ENCODE measurements around the gene GCN1.

GCN1 gene

GRCh38 chr12:120230326-120230973, 35.9 kb upstream of the GCN1 start:
- DNase-seq (ENCODE audit: low read depth, low spot score): no peak

- no peak for DNase-seq (ENCODE audit: low read depth, low spot score)
Observed at GRCh38 chr12:120229487-120230325, 35.2 kb upstream of the GCN1 start.

- DNase-seq (ENCODE audit: low read depth, low spot score): no peak
Observed at GRCh38 chr12:120229071-120229486, 34.6 kb upstream of the GCN1 start.

- DNase-seq (ENCODE audit: low read depth, low spot score): peak; percentile 79
Observed at GRCh38 chr12:120228291-120229070, 34.0 kb upstream of the GCN1 start.

GRCh38 chr12:120228041-120228290, 33.5 kb upstream of the GCN1 start:
- no peak for DNase-seq (ENCODE audit: low read depth, low spot score)

GRCh38 chr12:120227233-120228040, 32.9 kb upstream of the GCN1 start:
- DNase-seq (ENCODE audit: low read depth, low spot score): no peak

- no peak for DNase-seq (ENCODE audit: low read depth, low spot score)
Observed at GRCh38 chr12:120225852-120226640, 31.5 kb upstream of the GCN1 start.

GRCh38 chr12:120225200-120225558, 30.7 kb upstream of the GCN1 start:
- DNase-seq (ENCODE audit: low read depth, low spot score): no peak

GRCh38 chr12:120224304-120225199, 30.0 kb upstream of the GCN1 start:
- no peak for DNase-seq (ENCODE audit: low read depth, low spot score)

- no peak for DNase-seq (ENCODE audit: low read depth, low spot score)
Observed at GRCh38 chr12:120223458-120224303, 29.2 kb upstream of the GCN1 start.

- no peak for DNase-seq (ENCODE audit: low read depth, low spot score)
Observed at GRCh38 chr12:120222288-120222832, 27.8 kb upstream of the GCN1 start.

GRCh38 chr12:120221576-120221900, 27.0 kb upstream of the GCN1 start:
- no peak for DNase-seq (ENCODE audit: low read depth, low spot score)

- DNase-seq (ENCODE audit: low read depth, low spot score): no peak
Observed at GRCh38 chr12:120220838-120221575, 26.5 kb upstream of the GCN1 start.

- DNase-seq (ENCODE audit: low read depth, low spot score): no peak
Observed at GRCh38 chr12:120218680-120219606, 24.4 kb upstream of the GCN1 start.

- no peak for DNase-seq (ENCODE audit: low read depth, low spot score)
Observed at GRCh38 chr12:120216742-120217605, 22.5 kb upstream of the GCN1 start.

All from activated naive CD8-positive, alpha-beta T cell treated with anti-CD3 and anti-CD28 coated beads, Interleukin-2, amount 50 U/mL, for 16 hours (primary cell).